COR-L47 (cell line): ENCODE measurements around the gene SLC23A3.

Source experiments
- DNase-seq: peaks from one replicate; lab custom pipeline; 2025; lab: John Stamatoyannopoulos, UW

The SLC23A3 gene

GRCh38 chr2:219169930-219170654, at the start of gene SLC23A3:
Gene SLC23A3, minus strand, starts transcription at chr2:219170029. Its CDS starts 45 bp downstream, at chr2:219169984.
- DNase-seq: no peak

GRCh38 chr2:219218732-219219701, 49.2 kb upstream of the SLC23A3 start, which contains the start of gene ABCB6:
Gene ABCB6, minus strand, starts transcription at chr2:219218958. Its CDS starts 285 bp downstream, at chr2:219218673.
- DNase-seq: peak; percentile 98

GRCh38 chr2:219218217-219218731, 48.4 kb upstream of the SLC23A3 start:
- peak; percentile 75 for DNase-seq

- no peak for DNase-seq
These were observed 46.7 kb upstream of the SLC23A3 start for GRCh38 chr2:219216535-219216915.

GRCh38 chr2:219215871-219216534, 46.2 kb upstream of the SLC23A3 start:
- DNase-seq: no peak

GRCh38 chr2:219214786-219215185, 45.0 kb upstream of the SLC23A3 start:
- DNase-seq: no peak

GRCh38 chr2:219214141-219214540, 44.3 kb upstream of the SLC23A3 start:
- no peak for DNase-seq

- DNase-seq: no peak
These were observed 43.8 kb upstream of the SLC23A3 start for GRCh38 chr2:219213486-219214071.

- no peak for DNase-seq
These were observed 43.2 kb upstream of the SLC23A3 start for GRCh38 chr2:219213026-219213415.

- no peak for DNase-seq
These were observed 41.1 kb upstream of the SLC23A3 start for GRCh38 chr2:219210886-219211362.

GRCh38 chr2:219210196-219210885, 40.5 kb upstream of the SLC23A3 start:
- no peak for DNase-seq

GRCh38 chr2:219209236-219210195, 39.7 kb upstream of the SLC23A3 start:
- DNase-seq: no peak

- DNase-seq: no peak
These were observed 38.3 kb upstream of the SLC23A3 start for GRCh38 chr2:219207884-219208740.

GRCh38 chr2:219207134-219207883, 37.5 kb upstream of the SLC23A3 start:
- DNase-seq: no peak

- DNase-seq: peak; percentile 92
These were observed 36.7 kb upstream of the SLC23A3 start, which contains the start of gene ZFAND2B for GRCh38 chr2:219206328-219207133. Gene ZFAND2B, plus strand, starts transcription at chr2:219206782. Its CDS starts 206 bp downstream, at chr2:219206988.

- no peak for DNase-seq
These were observed 36.1 kb upstream of the SLC23A3 start for GRCh38 chr2:219205981-219206327.

- DNase-seq: no peak
These were observed 35.3 kb upstream of the SLC23A3 start for GRCh38 chr2:219205165-219205538.
